Natural killer cell (primary cell): Measurements from ENCODE around the gene APOE. TPM values are rescaled to one million over a fixed set of nuclear protein-coding genes. Genes with fewer than 3 reads are reported as not detected.
"Not testable (repeated sequence)": the region's sequence is repeated elsewhere in the genome, so short reads cannot be mapped to it uniquely, and the experiment has no call there.

Source experiments
- ATAC-seq, 3 donors: fragments of 150-1000 bp in 2 of 3; fragments of 200-7000 bp in 1 of 3; cut with Tn5 transposase; 1 replicate in 1 of 3; 2 replicates in 2 of 3; pipeline ENCODE4 v1.10.0; 2021; ENCODE audit warnings: mild to moderate bottlenecking in 2 of 3, moderate library complexity in 2 of 3
- DNase-seq, 2 donors: peaks; one replicate each; pipeline versions ENCODE4 v3.0.0 to v3.0.0-alpha.2; 2013 to 2021; ENCODE audit warnings: mixed read lengths in 1 of 2
- H3K27ac ChIP-seq: one replicate; pipeline ENCODE4 v1.5.1; 2013; ENCODE audit warnings: mild to moderate bottlenecking, low read length
- H3K27me3 ChIP-seq: one replicate; pipeline ENCODE4 v1.6.1; 2013; ENCODE audit warnings: low read length; ENCODE audit not compliant: control insufficient read depth, insufficient read depth
- H3K36me3 ChIP-seq: one replicate; pipeline ENCODE4 v1.6.1; 2013; ENCODE audit warnings: low read length; ENCODE audit not compliant: control insufficient read depth, insufficient read depth
- H3K4me1 ChIP-seq: one replicate; pipeline ENCODE4 v1.6.1; 2013; ENCODE audit warnings: low read length; ENCODE audit not compliant: control insufficient read depth, insufficient read depth
- H3K4me3 ChIP-seq: one replicate; pipeline ENCODE4 v1.5.1; 2013; ENCODE audit warnings: low read length
- H3K9me3 ChIP-seq: one replicate; pipeline ENCODE4 v1.6.1; 2013; ENCODE audit warnings: low read length; ENCODE audit not compliant: control insufficient read depth, insufficient read depth
- H3K27ac Mint-ChIP-seq, 2 donors: one replicate each; pipeline ENCODE4 v1.8.0; 2022; ENCODE audit warnings: mild to moderate bottlenecking in 2 of 2, mixed read lengths in 2 of 2, moderate library complexity in 1 of 2
- H3K27me3 Mint-ChIP-seq, 2 donors: one replicate each; pipeline ENCODE4 v1.8.0; 2022; ENCODE audit warnings: low read depth in 2 of 2, mixed read lengths in 2 of 2
- H3K36me3 Mint-ChIP-seq: one replicate; pipeline ENCODE4 v1.8.0; 2022; ENCODE audit warnings: mixed read lengths
- H3K4me1 Mint-ChIP-seq, 2 donors: one replicate each; pipeline ENCODE4 v1.8.0; 2022; ENCODE audit warnings: mixed read lengths in 2 of 2
- H3K4me3 Mint-ChIP-seq: one replicate; pipeline ENCODE4 v1.8.0; 2022; ENCODE audit warnings: mild to moderate bottlenecking, moderate library complexity, mixed read lengths
- H3K9me3 Mint-ChIP-seq, 2 donors: one replicate each; pipeline ENCODE4 v1.8.0; 2022; ENCODE audit warnings: mixed read lengths in 2 of 2
- WGBS: methylation state at CpG from one replicate; pipeline ENCODE4 v1.1.7; 2013; ENCODE audit warnings: missing lambda C conversion rate; ENCODE audit not compliant: insufficient coverage; 5-methylcytosine and 5-hydroxymethylcytosine counted together
- intact Hi-C: fragments of 100-400 bp; cut with micrococcal nuclease; formaldehyde crosslinking; loops from one replicate; pipeline ENCODE4 v1.14.2; 2022
- total RNA-seq, 4 donors: library from RNA; stranded (reverse); fragments of 120-200 nt in 1 of 4; gene quantifications; one replicate each; pipeline versions ENCODE4 v1.2.3 to v1.2.4, GENCODE V29; 2013 to 2022
- TF ChIP-seq, protein P1 (sequence below): fragments of 200-600 bp; IDR thresholded peaks from one replicate; pipeline ENCODE4 v1.8.0; 2022; ENCODE audit warnings: antibody characterized with exemption

APOE gene
- total RNA-seq, 3 donors from 2014 or later (not counting 1 experiment from before 2014, with no cell fraction given): 0.45 to 2.7 (median 1.3) TPM

DNA sequence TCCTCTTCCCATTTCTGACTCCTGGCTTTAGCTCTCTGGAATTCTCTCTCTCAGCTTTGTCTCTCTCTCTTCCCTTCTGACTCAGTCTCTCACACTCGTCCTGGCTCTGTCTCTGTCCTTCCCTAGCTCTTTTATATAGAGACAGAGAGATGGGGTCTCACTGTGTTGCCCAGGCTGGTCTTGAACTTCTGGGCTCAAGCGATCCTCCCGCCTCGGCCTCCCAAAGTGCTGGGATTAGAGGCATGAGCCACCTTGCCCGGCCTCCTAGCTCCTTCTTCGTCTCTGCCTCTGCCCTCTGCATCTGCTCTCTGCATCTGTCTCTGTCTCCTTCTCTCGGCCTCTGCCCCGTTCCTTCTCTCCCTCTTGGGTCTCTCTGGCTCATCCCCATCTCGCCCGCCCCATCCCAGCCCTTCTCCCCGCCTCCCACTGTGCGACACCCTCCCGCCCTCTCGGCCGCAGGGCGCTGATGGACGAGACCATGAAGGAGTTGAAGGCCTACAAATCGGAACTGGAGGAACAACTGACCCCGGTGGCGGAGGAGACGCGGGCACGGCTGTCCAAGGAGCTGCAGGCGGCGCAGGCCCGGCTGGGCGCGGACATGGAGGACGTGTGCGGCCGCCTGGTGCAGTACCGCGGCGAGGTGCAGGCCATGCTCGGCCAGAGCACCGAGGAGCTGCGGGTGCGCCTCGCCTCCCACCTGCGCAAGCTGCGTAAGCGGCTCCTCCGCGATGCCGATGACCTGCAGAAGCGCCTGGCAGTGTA is 2.7 kb downstream of the APOE start:
- Histone ChIP-seq H3K27me3 (peaks cover 15% of the 10 kb centered on the region), H3K27ac (no peak overlapping the region), H3K4me1 (peaks cover 4% of the 10 kb centered on the region), H3K36me3 (no peaks in the 10 kb centered on the region), H3K9me3 (no peaks in the 10 kb centered on the region), H3K4me3 (no peak overlapping the region)
- no peak overlapping the region for H3K27ac Mint-ChIP-seq
- no peaks in the 10 kb centered on the region for H3K9me3 Mint-ChIP-seq
- 94% methylated on average over 46 of the region's 46 CpGs for WGBS
- H3K36me3 Mint-ChIP-seq: no peaks in the 10 kb centered on the region
- peaks cover 6 to 8% of the 10 kb centered on the region in 2 donors for H3K4me1 Mint-ChIP-seq
- H3K27me3 Mint-ChIP-seq: peaks cover 33 to 37% of the 10 kb centered on the region in 2 donors
- ATAC-seq: no peak
- no peak overlapping the region for H3K4me3 Mint-ChIP-seq
- DNase-seq: no peak
- TF ChIP-seq, protein P1, sequence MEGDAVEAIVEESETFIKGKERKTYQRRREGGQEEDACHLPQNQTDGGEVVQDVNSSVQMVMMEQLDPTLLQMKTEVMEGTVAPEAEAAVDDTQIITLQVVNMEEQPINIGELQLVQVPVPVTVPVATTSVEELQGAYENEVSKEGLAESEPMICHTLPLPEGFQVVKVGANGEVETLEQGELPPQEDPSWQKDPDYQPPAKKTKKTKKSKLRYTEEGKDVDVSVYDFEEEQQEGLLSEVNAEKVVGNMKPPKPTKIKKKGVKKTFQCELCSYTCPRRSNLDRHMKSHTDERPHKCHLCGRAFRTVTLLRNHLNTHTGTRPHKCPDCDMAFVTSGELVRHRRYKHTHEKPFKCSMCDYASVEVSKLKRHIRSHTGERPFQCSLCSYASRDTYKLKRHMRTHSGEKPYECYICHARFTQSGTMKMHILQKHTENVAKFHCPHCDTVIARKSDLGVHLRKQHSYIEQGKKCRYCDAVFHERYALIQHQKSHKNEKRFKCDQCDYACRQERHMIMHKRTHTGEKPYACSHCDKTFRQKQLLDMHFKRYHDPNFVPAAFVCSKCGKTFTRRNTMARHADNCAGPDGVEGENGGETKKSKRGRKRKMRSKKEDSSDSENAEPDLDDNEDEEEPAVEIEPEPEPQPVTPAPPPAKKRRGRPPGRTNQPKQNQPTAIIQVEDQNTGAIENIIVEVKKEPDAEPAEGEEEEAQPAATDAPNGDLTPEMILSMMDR: no peak
- intact Hi-C loops: no loop called here

DNA sequence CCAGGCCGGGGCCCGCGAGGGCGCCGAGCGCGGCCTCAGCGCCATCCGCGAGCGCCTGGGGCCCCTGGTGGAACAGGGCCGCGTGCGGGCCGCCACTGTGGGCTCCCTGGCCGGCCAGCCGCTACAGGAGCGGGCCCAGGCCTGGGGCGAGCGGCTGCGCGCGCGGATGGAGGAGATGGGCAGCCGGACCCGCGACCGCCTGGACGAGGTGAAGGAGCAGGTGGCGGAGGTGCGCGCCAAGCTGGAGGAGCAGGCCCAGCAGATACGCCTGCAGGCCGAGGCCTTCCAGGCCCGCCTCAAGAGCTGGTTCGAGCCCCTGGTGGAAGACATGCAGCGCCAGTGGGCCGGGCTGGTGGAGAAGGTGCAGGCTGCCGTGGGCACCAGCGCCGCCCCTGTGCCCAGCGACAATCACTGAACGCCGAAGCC is 3.3 kb downstream of the APOE start:
- H3K27me3 Mint-ChIP-seq: peaks cover 36 to 43% of the 10 kb centered on the region in 2 donors

DNA sequence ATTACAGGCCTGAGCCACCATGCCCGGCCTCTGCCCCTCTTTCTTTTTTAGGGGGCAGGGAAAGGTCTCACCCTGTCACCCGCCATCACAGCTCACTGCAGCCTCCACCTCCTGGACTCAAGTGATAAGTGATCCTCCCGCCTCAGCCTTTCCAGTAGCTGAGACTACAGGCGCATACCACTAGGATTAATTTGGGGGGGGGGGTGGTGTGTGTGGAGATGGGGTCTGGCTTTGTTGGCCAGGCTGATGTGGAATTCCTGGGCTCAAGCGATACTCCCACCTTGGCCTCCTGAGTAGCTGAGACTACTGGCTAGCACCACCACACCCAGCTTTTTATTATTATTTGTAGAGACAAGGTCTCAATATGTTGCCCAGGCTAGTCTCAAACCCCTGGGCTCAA is 4.2 kb downstream of the APOE start:
- Histone ChIP-seq H3K27ac (no peak overlapping the region), H3K9me3 (no peaks in the 10 kb centered on the region), H3K27me3 (peaks cover 18% of the 10 kb centered on the region), H3K4me1 (peaks cover 8% of the 10 kb centered on the region), H3K36me3 (no peaks in the 10 kb centered on the region), H3K4me3 (no peak overlapping the region)
- Mint-ChIP-seq H3K36me3 (no peaks in the 10 kb centered on the region), H3K9me3 (no peaks in the 10 kb centered on the region), H3K4me1 (peaks cover 8 to 17% of the 10 kb centered on the region in 2 donors), H3K27me3 (peaks cover 43 to 51% of the 10 kb centered on the region in 2 donors), H3K27ac (no peak overlapping the region), H3K4me3 (no peak overlapping the region)
- WGBS: 85% methylated on average over 4 of the region's 5 CpGs
- no peak for ATAC-seq
- TF ChIP-seq, protein P1: no peak
- no peak for DNase-seq
- intact Hi-C loops: no loop called here

More for the DNA sequence above, 3.3 kb downstream of the APOE start:
- Mint-ChIP-seq H3K4me1 (peaks cover 6 to 8% of the 10 kb centered on the region in 2 donors), H3K9me3 (no peaks in the 10 kb centered on the region), H3K4me3 (no peak overlapping the region), H3K27ac (no peak overlapping the region), H3K36me3 (no peaks in the 10 kb centered on the region)
- TF ChIP-seq, protein P1: no peak
- H3K27ac ChIP-seq: no peak overlapping the region
- DNase-seq: no peak
- no peak for ATAC-seq
- 96% methylated on average over 44 of the region's 44 CpGs for WGBS
- no peaks in the 10 kb centered on the region for H3K36me3 ChIP-seq
- peaks cover 15% of the 10 kb centered on the region for H3K27me3 ChIP-seq
- no peaks in the 10 kb centered on the region for H3K9me3 ChIP-seq
- intact Hi-C loops: no loop called here
- H3K4me1 ChIP-seq: peaks cover 1% of the 10 kb centered on the region
- no peak overlapping the region for H3K4me3 ChIP-seq

DNA sequence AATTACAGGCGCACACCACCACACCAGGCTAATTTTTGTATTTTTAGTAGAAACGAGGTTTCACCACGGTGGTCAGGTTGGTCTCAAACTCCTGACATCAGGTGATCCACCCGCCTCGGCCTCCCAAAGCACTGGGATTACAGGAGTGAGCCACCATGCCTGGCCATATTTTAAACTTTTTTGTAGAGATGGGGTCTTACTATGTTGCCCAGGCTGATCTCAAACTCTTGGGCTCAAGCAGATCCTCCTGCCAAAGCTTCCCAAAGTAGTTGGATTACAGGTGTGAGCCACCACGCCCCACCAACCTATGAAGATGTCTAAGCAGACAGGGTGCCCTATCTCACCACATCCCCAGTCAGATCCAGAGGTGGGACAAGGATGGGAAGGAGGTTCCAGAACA is 6.3 kb downstream of the APOE start:
- H3K36me3 ChIP-seq, H3K27me3 ChIP-seq, H3K27ac Mint-ChIP-seq, H3K9me3 Mint-ChIP-seq, H3K36me3 Mint-ChIP-seq, ATAC-seq, DNase-seq, H3K4me3 Mint-ChIP-seq, intact Hi-C loops, H3K9me3 ChIP-seq, H3K4me3 ChIP-seq, H3K27ac ChIP-seq: not testable (repeated sequence)
- WGBS: 89% methylated on average over 6 of the region's 6 CpGs
- H3K4me1 ChIP-seq: peaks cover 15% of the 10 kb centered on the region
- Mint-ChIP-seq H3K4me1 (peaks cover 5 to 11% of the 10 kb centered on the region in 2 donors), H3K27me3 (peaks cover 33 to 43% of the 10 kb centered on the region in 2 donors)
